CD4-positive, alpha-beta T cell treated with Interleukin-2 at 100 ng/mL for 4 hours (primary cell): ENCODE measurements around the gene VRK1.
"Not testable (repeated sequence)": the region's sequence is repeated elsewhere in the genome, so short reads cannot be mapped to it uniquely, and the experiment has no call there.

Experiments
- DNase-seq: peaks from one replicate; pipeline ENCODE4 v3.0.0-alpha.2; 2020; ENCODE audit warnings: low spot score

The VRK1 gene

DNA sequence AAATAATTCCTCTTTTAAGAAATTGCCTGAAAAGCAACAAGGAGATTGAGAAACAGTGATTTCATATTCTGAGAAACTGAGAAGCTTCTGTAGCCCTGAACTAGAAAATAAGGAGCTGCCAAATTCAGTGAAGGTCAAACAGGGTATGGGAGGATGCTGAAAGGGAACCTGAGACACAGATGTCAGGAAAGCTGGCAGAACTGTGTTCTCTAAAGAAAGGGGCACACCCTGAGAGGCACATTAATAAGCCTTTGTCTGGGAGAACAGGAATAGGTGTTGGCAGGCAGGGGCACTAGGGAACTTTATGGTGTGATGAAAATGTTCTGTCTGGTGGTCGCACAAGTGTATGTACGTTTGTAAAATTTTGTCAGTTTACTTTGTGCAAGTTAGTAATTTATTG is 29.6 kb downstream of the VRK1 start:
- no peak for DNase-seq

DNA sequence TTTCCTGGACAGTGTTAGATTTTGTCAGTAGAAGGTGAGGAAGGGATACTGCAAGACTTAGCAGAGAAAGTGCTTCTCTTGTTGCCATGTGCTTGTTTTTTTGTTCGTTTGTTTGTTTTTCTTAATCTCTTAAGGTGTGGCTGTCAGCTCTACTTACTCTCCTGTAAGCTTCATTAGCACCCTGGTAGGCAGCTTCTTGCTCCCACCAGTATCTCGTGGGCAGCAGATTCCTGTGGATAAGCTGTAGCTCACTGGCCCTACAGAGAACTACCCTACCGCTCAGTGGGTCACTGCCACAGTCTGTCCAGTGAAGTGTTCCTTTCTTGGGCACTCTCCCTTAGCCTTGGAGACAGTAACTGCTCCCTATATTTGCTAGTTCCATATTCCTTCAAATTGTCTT is 30.1 kb downstream of the VRK1 start:
- no peak for DNase-seq

DNA sequence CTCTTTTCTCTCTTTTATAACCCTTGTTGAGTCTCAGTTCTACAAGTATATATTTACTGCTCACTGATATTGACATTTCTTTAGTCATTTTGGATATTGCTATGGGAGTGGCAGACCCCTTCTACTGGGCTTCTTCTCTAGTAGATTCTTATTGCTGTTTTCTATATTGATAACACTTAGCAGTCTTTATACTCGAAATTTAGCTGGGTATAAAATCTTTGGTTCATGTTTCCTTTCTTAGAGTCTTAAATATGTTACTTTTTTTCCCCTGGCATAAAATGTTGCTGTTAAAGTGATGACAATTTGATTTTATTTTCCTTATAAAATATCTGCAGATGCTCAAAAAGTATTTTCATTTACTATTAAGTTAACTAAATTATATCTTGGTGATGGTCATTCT is 32.6 kb downstream of the VRK1 start:
- DNase-seq: no peak

DNA sequence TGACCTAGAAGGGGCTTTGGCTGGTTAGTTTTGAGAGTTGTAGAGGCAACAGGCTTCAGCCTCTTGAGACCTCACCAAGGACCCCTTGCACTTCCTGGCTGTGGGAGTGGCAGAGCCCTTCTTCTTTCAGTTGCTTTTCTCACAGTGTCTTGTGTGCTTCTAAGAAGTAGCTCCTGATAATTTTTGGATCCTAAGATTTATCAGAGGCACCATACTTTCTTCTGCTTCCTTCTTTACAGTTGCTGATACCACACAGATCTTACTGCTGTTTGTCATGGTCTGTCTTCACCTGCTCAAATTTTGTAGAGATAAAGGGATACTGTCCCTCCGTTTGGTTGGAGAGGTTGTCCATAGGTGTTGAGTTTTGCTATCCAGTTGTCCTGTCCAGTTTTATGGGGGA is 33.8 kb downstream of the VRK1 start:
- DNase-seq: no peak

DNA sequence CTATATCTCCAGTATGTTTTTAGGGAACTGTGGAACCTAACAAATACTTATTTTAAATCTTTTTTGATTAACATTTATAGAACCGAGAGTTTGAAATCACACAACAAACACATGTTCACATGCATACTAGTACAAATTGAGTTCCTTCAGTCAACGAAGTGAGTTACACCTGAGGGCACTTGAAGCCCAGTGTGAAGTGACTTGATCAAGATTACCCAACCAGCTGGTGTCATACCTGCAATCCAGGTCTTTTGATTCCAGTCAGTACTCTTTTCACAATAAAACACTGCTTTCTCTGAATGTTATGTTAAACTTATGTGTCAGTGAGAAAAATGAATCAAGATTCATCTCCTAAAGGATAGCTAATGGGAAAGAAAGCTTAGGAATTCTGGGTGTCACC is 35.2 kb downstream of the VRK1 start:
- no peak for DNase-seq

GRCh38 chr14:96838449-96838848 is 41.3 kb downstream of the VRK1 start:
- no peak for DNase-seq

DNA sequence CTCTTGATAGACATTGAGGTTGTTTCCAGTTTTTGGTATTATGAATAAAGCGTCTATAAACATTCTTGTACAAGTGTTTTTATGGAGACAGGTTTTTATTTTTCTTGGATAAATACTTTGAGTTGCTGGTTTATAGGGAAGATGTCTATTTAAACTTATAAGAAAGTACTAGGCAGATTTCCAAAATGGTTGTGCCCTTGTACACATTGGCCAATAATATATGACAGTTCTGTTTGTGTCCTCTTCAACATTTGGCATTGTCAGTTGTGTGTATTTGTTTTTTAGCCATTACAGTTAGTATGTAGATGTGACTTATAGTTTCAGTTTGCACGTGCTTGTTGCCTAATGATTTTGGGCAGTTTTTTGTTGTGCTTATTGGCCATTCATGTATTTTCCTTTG is 42.1 kb downstream of the VRK1 start:
- no peak for DNase-seq

GRCh38 chr14:96843137-96843536 is 46.0 kb downstream of the VRK1 start:
- DNase-seq: no peak

- DNase-seq: no peak
Measured at GRCh38 chr14:96844857-96845570, 47.8 kb downstream of the VRK1 start.

DNA sequence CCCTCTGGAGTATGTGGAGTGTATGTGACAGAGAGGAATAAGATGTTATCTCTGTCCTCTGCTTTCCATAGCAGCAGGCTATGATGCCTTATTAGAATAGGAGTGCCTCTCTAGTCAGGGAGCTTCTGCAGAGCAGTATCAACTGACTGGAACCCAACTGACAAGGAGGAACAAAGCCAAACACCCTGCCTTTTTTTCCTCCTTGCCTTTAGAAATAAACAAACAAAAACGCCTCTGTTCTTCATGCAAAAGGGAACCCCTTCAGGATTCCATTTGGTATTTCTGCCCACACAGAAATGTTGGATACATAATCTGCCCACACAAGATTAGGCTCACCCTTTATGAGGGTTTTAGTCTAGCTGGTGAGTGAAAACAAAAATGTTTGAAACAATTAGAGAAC is 50.3 kb downstream of the VRK1 start:
- DNase-seq: no peak

GRCh38 chr14:96848011-96848410 is 50.8 kb downstream of the VRK1 start:
- DNase-seq: no peak

DNA sequence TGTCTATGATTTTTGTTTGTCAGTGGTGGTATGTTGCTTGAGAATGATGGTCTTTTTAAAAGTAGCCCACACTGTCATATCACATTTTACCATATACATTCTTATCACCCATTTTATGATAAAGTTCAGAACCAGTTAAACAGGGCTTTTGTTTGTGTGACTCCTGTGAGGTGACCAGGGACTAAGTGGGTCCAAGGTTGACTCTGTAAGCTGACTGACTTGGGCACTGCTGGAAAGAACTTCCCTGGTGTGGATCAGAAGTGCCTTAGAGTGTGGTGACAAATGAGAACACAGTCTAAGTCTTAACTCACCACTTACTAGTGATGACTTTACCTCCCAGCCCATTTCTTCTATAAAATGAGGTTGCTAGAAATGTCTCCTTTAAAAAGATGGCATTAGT is 52.6 kb downstream of the VRK1 start:
- DNase-seq: no peak

DNA sequence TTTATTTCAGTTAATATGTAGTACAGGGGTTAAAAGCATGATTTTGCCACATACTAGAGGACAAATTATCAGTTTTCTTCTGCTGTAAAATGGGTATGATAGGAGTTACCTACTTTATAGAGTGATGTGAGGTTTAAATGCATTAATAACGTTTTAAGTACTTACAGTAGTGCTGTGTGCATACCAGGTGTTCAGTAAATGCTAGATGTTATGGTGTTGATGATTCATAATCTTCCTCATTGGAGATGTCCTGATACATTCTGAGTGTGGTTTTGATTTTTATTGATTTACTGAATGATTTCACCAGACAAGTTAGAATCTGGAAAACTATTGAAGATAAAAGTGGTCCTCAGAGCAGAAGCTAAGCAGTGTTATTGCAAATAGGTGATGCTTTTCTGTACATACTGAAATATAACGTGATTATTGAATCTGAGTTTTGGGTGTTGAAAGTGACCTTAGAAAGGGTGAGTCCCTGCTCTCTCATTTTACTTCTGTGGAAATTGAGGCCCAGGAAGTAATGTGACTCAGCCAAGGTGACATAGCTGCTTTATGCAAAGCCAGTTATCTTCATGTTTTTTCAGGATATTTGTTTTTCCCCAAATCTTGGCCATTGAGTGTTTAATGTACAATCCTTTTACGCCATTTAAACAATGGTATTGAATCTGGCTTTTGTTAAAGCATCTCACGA is 54.7 kb downstream of the VRK1 start:
- no peak for DNase-seq

GRCh38 chr14:96852823-96853422 is 55.7 kb downstream of the VRK1 start:
- DNase-seq: peak; percentile 19

DNA sequence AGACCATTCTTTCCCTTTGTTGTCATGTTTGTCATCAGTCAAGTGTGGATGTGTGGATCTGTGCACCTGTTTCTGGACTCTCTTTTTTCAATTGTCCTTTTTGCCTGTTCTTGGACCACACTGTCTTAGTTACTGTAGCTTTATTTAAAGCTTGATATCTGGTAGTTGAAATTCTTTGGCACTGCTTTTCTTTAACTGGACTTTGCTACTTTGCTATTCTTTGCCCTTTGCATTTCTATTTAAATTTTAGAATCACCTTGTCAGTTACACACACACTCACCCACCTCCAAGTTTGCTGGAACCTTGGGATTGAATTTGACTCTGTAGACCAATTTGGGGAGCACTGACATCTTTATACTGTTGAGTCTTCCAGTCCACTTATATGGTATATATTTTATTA is 61.5 kb downstream of the VRK1 start:
- DNase-seq: no peak

DNA sequence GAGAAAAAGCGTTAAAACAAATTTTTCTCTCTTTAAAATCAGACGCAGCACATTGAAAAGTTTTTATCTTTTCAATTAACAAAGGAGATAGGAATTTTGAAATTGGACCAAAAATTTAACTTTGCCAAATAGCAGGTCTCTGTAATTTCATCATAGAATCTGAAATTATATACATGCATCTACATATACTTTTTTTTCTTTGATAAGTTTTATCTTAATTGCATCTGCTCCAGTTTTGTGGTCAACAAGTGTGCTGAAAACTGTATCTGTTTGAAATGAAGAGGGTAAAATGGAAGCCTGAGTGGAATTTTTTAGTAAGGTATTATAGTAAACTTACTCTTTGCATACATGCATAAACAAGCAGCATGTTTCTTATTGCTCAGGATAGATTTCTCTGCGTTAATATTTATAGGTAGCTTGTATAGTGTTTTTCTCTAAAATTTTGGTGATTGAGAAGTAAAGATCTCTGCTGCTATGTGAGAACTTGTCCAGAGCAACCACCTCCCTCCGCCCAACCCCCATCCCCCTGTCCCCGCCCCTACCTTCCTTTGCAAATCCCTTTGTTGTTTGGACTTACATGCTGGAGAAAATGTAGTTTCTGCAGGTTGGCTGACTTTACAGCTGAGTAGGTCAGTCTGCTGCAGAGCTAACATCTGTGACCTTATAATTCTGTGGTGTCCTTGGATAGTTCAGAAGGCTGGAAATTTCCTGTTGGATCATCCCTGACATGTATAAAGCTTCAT is 64.6 kb downstream of the VRK1 start:
- no peak for DNase-seq

DNA sequence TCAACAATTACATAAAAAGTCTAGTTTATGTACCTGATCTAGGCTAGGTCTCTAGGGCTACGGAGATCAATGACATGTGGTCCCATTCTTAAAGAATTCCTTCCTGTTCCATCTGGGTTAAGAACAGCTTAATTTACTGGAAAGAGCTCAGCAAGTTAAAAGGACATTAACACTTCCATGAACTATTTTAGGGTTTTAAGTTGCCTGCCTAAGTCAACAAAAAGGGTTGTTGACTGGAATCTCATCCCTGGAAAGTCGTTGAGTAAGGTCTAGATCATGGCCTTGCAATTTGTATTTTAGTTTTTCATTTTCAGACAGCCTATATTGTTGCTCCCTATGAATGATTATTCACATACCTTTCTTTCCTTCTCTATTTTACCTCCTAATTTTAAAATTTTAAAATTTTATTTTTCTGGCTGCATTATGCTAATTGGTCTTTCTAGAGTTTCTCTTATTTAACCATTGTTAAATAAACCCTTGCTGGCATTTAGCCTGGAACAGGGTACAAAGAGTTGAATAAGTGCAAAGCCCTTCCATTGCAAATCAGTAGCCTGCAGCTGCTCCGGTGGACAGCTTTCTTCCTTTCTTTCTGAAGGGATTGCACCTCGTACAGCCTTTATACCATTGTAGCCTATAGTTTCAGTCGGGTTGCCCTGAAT is 66.3 kb downstream of the VRK1 start:
- no peak for DNase-seq

GRCh38 chr14:96863986-96864330 is 66.8 kb downstream of the VRK1 start:
- no peak for DNase-seq

DNA sequence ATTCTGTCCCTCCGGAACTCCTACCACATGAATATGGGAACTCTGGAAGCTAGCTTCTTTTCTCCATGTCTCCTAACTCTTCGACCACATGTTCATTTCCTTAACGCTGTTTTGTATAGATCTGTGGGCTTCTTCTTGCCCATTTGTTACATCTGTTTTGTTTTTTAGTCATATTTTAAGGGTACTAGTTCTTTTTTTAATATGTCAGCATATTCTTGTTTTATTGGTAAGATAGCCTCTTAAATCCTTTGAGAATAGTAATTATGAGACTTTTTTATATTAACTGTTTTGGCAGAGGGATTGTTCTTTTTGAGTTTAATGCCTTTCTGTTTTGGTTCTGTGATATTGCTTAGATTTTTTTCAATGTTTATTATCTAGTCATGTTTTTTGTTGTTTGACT is 70.5 kb downstream of the VRK1 start:
- DNase-seq: no peak

DNA sequence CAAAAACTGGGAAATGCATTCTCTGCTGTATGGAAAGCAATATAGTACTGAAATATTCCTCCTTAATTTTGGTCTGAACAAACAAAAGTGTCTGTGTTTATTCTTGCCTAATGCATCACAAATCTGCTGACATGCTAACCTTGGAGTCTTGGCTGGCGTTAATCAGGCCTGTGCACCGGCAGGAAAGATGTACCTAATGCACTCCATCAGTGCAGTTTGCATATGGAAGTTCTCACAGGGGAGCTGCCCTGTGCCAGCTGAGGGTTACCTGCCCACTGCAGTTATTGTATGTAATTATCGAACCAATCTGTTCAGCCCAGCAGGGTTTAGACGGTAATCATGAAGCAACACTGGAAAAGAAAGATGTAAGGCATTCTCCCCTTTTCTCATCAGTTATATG is 76.9 kb downstream of the VRK1 start:
- DNase-seq: no peak

GRCh38 chr14:96876747-96877146 is 79.6 kb downstream of the VRK1 start:
- DNase-seq: no peak

DNA sequence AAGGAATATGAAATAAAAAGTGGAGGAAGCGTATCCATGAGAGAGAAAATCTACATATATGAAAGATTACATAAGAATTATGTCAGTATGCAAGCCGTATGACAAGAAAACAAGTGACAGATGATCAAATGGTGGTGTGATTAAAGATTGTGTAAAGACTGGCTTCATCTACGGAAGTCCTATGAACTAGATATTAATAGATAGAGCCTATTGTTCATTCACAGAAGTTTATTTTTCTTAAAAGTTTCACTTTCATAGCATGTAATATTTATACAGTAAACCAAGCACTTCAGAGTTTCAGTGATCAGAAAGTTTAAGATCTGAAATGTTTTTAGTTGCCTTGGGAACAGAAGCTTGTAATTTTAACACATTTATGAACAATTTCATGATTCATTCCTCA is 84.5 kb downstream of the VRK1 start:
- no peak for DNase-seq

GRCh38 chr14:96883974-96884373 is 86.8 kb downstream of the VRK1 start:
- DNase-seq: not testable (repeated sequence)
